Stimulated activated naive CD4-positive, alpha-beta T cell (primary cell): ENCODE results near the gene FRA10AC1.
"Not testable (repeated sequence)": the region's sequence is repeated elsewhere in the genome, so short reads cannot be mapped to it uniquely, and the experiment has no call there.

Source experiments
- DNase-seq, 6 experiments: peaks; one replicate each; lab custom pipeline; 2025; lab: John Stamatoyannopoulos, UW

The FRA10AC1 gene

DNA sequence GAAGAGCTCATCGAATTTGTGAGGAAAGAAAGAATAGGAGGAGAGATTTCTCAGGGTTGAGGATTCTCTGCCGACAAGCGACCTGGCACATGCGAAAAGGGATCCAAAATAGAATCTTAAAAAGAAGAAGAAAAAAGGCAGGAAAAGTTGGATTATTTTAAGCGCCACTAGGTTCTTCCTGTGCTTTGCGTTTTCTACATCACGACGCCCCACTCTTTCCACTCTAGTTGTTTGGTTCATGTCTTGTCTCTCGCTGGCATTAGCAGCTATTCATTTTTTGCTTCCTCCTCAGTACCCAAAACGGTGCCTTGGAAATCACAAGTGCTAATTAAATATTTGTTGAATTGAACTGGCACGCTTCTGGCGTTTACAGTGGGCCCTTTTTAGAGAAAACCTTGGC lies 674 bp upstream of the FRA10AC1 start:
- peak in 2 of 6 experiments; percentile 12 to 43 for DNase-seq

DNA sequence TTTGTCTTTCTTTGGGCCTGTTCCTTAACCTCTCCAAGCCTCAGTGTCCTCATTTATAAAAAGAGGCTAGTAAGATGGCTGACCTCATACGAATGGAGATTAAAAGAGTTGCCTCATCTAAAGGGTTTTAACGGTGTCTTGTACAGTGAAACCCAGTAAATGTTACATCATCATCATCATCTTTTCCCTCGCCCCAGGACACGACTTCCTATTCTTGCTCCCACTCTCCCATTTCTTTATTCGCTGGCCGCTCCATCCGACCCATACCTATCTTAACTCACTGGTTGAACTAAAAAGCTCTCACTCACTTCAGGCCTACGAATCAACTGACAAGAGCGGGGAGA lies 554 bp downstream of the FRA10AC1 start:
- DNase-seq = peak in 1 of 6 experiments; percentile 27

DNA sequence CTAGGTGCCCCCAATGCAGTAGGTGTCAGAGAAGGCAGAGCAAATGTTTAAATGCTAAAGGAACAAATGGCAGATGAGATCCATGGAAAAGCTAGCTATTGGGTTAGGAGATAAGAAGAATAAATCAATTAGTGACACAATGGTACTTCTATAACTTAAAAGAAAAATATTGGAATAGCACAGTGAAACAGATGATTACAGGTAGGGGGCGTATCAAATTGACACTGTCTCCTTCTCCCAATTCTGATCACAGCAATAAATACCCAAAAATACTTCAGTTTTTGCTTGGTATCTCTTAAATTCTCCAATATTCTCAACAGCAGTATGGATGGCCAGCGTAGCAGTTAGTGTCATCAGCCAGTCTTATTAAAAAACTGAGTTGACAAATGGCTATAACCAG lies 5.2 kb downstream of the FRA10AC1 start:
- DNase-seq = no peak

DNA sequence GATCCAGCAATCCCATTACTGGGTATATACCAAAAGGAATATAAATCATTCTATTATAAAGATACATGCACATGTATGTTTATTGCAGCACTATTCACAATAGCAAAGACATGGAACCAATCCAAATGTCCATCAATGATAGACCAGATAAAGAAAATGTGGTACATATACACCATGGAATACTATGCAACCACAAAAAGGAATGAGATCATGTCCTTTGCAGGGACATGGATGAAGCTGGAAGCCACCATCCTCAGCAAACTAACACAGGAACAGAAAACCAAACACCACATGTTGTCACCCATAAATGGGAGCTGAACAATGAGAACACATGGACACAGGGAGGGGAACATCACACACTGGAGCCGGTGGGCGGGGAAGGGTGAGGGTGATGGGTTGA lies 5.8 kb downstream of the FRA10AC1 start:
- DNase-seq = not testable (repeated sequence)

DNA sequence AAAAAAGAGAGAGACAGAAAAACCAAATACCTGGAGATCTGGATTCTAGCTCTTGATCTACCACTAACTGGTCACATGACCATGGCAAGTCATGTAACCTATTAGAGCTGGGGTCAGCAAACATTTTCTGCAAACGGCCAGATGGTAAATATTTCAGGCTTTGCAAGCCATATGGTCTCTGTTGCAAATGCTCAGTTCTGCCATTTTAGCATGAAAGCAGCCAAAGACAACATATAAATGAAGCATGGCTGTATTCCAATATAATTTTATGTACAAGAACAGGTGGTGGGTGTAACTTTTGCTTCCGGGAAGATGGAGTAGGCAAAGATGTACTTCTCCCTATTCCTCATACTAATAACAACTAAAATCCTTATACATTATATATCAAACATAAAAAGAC lies 6.7 kb downstream of the FRA10AC1 start:
- no peak for DNase-seq

DNA sequence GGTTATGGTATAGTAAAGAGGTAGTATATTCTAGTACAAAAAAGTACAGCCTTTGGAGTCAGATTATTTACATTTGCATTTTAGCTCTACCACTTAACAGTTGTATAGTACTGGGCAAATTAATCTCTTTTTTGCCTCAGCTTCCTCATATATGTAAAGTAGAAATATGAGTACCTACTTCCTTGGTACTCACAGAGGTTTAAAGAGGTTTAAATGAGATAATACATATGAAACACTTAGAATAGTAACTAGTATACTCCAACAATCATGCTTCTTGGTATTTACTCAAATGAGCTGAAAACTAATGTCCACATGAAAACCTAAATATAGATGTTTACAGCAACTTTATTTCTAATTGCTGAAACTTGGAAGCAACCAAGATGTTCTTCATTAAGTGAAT lies 14.7 kb downstream of the FRA10AC1 start:
- no peak for DNase-seq

DNA sequence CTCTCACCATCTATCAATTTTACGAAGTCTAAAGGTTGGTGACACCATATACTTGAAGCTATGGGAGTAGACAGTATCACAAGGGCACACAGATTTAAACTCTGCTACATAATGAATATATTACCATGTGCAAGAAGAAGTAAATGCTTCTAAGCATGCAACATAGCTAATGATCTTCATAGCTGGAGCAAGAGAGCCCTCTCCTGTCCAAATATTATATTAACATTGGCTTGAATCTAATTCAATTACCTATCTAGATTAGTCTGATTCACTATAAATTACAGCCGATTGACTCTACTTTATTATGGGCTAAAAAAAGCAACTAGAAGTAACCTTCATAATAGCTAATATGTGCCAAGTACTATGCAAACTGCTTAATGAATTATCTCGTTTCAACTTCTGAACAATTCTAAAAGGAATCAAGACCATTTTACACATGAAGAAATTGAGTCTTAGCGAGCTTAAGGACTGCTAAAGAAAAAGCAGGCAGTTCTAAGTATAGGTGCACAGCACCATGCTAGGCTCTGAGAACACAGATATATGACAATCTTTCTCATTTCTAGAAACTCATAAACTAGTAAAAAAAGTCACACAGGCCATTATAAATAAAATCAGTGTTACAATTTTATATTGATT lies 21.9 kb downstream of the FRA10AC1 start:
- peak in 1 of 6 experiments; percentile 5 for DNase-seq

DNA sequence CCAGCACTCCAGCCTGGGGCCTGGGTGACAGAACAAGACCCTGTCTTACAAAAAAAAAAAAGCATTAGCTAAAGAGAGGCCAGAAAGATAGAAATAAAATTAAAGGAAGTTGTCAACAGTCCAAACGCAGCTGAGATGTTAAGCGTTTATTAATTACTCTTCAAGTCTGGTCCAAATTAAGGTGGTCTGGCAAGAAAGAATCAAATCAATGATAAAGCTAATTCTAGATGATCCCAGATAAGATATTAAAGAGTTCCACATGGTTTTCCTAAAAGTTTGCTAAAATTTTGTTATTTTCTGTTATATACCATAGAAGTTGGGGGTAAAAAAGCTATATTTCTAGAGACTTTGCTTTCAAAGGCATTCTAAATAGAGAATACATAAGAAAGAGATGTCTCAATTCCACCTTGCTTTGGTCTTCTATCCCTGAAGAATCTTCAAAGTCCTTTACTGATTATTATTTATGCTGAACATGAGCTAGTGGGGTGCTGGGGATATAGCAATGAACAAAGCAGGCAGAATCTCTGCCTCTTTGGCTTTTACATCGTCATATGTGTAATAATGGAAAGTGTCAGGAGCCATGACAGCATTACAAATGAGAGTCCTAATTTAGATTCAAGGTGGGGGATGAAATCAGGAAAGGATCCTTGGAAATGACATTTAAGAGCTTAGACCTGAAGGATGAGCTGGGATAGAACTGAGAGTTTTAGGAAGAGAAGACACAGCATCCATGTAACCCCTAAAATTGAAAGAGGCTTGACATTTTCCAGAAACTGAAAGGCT lies 23.4 kb downstream of the FRA10AC1 start:
- no peak for DNase-seq

DNA sequence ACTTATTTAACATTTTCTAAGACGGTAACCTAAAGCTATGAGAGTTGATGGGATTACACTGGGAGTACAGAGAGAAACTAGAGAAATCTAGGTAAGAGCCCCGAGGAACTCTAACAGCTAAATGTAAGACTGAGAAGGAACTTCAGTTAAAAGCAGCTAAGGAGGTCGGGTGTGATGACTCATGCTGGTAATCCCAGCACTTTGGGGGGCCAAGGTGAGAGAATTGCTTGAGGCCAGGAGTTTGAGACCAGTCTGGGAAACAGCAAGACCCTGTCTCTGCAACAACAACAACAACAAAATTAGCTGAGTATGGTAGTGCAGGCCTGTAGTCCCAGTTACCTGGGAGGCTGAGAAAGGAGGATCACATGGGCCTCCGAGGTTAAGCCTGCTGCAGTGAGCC lies 24.0 kb downstream of the FRA10AC1 start:
- no peak for DNase-seq

DNA sequence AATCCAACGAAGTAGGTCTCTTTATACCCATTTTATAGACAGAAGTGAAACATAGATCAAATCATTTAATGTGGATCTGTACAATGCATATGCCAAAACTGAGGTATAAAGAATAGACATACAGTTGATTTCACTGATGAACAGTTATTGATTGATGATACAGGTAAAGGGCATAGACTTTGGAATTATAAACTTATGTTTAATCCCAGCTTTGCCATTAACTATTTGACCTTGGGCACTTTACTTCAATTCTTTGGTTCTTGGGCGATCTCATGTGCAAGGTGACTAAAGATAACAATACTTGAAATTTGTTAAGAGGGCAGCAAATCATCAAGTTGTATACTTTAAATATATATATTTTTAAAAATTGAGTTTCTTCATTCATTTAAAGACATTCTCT lies 28.6 kb downstream of the FRA10AC1 start:
- no peak for DNase-seq

DNA sequence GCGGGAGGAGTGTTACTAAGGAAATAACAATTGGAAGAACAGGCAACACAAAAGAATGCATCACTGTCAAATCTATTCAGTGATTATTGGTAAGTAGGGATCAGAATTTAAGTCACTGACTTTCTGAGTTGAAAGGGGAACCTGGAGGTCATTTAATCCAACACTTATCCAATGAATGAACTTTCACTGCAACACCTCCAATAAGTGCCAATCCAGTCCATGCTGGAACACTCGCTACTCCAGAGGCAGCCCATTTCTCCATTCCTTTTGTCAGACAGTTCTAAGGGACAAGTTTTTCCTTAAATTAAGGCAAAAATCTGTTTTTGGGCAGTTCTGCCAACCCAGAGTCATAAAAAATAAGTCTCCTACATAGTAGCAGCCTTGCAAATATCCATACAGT lies 29.5 kb downstream of the FRA10AC1 start:
- DNase-seq = no peak

DNA sequence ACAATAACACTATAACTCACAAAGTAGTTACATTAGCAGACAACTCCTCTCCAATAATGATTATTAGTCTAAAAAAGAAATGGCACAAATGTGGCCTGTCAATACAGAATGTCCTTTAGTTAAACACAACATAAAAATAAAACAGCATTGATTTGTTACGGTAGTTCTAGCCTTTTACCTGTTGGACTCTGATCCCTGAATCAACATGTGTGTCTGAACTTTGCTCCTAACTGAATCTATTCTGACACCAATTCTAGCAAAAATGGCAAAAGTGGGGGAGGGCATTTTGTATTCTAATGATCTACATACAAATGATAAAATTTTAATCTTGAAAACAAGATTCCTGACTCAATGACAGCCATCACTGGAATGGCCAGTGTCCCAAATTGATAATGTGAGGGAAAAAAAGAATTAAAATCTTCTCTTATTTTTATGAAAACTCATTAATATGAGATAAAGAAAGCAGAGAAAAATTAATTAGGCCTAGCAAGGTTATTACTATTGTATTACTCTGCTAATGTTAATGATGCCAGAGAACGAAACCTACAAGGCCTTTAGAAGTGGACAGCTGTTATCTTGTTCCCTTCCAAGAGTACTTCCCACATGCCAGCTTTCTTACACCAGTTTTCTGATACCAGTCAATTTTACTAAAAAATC lies 30.2 kb downstream of the FRA10AC1 start:
- DNase-seq = no peak

DNA sequence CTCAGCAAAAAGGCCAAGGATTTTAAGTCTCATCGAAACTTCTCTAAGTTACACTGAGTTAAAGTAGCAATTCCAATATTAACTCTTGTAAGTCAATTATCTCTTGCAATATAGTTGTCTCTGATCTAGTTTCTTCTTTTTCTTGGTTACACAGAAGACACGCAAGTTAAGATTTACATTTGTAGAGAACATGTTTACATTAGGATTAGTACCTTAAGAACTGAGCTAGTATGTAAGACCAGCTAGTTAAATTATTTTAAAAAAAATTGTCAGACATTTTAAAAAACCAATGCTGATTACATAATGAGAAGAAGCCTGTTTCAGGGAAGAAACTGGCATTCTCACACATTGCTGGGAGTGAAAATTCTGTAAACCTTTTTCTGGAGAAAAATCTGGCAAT lies 31.4 kb downstream of the FRA10AC1 start:
- no peak for DNase-seq

DNA sequence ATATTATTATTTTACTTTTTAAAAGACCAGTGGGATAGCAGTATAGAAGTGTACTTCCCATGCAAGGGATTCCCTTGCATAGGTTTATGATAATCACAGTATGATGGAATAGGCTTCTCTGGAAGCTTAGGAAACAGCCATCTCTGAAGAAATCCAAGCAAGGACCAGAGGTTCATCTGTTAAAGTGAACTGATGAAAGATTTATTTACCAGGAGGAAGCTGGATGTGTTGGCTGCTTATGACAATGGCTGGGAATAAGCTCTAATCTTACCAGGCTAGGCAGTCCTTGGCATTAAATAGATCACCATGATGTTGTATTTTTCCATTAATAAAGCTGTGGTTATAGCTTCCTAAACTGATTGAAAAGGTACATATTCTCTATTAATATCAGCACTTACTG lies 32.0 kb downstream of the FRA10AC1 start:
- no peak for DNase-seq

DNA sequence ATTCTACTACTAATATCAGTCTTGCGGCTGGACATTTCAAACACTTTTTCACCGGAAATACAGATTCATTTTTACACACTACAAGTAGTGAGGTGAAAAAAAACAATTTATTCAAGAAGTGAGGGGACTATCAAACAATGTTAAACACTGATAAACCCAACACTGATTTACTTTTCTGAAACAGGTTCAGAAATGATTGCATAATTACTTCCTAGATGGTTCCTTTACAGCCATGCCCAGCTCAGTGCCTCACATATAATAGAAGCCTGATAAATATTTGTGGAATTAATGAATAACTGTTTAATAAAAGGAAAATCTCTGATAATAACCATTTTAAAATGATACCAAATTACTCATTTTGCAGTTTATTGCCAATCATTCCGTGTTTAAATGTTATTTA lies 34.6 kb downstream of the FRA10AC1 start:
- no peak for DNase-seq

DNA sequence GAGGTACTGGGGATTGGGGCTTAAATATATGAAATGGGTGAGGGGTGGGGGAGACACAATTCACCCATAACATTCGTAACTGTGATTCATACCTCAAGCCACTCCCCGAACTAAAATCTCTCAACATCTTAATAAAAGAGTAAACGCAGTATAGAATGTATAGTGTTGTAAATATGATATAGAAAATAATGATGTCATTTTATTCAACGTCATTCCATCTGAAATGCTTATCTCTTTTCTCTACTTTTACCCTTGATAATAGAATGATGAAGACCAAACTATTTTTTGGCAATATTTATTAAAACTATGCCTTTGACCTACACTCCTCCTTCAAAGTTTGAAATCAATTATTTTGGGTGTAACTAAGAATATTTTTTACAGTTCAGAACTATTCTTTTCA lies 36.4 kb downstream of the FRA10AC1 start:
- no peak for DNase-seq

DNA sequence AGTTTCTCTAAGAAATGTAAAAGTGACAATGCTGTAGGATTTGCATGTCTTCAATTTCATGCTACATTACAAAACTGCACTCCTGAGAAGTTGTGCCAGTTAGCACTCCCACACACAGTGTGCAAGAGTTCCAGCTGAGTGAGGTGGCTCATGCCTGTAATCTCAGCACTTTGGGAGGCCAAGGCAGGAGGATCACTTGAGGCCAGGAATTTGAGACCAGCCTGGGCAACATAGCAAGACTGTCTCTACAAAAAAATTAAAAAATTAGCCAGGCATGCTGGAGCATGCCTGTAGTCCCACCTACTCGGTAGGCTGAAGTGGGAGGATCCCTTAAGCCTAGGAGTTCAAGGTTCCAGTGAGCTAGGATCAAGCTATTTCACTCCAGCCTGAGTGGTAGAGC lies 44.6 kb downstream of the FRA10AC1 start:
- no peak for DNase-seq

DNA sequence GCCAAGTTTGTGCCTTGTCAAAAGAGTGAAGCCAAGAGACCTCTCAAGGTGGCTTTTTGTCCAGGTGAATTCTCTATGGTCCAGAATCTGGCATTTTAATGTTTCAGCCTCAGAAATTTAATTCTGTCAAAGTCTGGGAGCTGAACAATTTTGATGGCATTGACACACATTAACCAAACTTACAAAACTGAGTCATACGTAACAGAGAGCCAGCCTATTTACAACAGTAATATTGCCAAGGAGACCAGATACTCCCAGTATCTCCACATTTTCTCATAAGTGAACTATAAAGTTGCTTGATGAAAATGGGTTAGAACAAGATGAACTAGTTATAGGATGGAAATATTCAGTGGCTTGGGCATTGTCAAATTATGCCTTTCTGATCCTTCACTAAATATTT lies 46.2 kb downstream of the FRA10AC1 start:
- no peak for DNase-seq

DNA sequence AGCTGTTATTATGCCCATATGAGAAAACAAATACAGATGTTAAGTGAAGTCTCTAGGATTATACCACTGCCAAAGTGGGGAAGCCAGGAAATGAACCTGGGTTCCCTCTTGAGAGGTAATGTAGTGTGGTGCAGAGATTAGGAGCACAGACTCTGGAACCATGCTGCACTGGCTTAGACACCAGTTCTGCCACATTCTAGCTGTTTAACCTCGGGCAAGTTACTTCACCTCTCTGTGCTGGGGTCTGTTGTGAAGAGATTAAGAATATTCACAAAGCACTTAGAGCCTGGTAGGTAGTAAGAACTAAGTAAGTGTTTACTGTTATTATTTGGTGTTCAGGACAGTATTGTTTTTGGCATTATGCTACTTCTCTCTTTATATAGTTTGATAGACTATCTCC lies 48.2 kb downstream of the FRA10AC1 start:
- no peak for DNase-seq

DNA sequence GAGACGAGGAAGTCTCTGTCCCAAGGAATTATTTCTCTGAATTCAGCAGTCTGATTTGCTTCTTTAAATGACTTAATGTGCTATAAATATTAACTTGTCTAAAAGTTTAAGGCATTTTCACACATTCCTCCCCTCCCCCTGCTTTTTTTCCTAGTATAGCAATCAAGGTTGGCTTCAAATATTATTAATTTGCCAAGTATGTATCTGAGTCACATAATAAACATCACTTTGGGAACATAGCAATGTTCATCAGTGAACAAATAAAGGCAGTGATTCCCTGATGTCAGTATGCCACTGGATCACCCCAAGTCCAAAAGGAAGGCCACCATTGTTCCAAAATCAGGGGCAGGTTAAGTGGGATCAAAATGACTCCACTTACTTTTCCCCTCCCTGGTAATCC lies 49.5 kb downstream of the FRA10AC1 start:
- no peak for DNase-seq

DNA sequence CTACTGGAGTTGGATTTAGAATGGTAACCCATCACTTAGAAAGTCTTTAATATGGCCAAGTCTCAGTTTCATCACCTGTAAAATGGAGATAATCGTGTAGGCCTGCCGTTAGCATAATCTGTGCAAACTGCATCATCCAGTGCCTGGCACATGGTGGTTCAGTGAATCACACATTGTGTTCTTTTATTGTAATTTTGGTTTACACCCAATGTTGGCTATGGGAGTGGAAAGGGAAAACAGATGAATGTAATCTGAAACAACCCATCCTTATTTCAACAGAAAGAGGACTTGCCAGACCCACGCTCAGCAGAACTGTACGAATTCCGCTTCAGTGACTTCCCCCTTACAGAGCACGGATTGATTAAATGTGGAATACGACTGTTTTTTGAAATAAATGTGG lies 62.6 kb downstream of the FRA10AC1 start:
- no peak for DNase-seq

DNA sequence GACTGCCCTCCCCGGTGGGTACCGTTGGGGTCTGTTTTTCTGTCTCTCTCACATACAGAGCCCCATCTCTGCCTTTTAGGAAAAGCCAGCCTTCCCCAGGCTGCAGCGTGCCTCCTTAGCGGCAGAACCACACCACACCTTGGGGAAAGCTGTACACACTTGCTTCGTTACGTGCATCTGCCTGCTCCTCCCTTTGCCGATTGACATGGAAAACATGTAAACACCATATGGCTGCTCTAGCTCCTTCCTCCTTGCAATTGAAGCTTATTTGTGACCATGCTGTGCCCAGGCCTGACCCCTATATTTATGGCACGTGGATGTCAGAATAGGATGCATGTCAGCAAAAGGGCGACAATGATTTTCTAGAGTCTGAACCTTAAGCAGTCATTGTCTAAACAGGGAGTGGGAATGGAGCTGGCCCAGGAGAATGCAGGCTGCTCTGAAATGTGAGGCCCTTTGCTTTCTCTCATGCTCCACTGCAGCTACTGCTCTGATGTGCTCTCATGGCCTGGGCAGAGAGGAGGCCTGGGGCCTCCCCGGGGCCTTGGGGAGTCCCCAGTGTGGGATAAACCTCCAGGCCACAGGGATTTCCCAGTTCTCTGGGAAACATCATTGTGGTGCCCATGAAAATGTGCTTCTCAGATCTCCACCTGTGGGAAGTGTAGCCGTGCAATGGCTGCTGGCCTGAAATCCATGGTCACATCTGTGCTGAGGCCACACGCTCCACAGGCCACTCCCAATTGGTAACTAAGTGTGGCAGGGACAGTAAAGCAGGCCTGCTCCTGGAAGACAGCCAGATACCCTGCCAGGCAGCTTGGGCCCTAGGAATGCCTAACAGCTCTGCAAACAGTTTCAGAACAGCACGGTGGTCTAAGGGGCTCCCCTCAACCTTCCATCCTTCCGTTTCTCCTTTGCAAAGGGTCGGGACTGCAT lies 71.5 kb downstream of the FRA10AC1 start:
- no peak for DNase-seq
